Measurements from ENCODE around the gene GALNT7. TPM values are rescaled to one million over a fixed set of nuclear protein-coding genes. Genes with fewer than 3 reads are reported as not detected.

The GALNT7 gene
- total RNA-seq, result 15.2 and 19.3 TPM in 2 replicates

GRCh38 chr4:173168396-173169177 is at the start of gene GALNT7:
Gene GALNT7, plus strand, starts transcription at chr4:173168811. Its CDS starts 25 bp downstream, at chr4:173168836.

DNA sequence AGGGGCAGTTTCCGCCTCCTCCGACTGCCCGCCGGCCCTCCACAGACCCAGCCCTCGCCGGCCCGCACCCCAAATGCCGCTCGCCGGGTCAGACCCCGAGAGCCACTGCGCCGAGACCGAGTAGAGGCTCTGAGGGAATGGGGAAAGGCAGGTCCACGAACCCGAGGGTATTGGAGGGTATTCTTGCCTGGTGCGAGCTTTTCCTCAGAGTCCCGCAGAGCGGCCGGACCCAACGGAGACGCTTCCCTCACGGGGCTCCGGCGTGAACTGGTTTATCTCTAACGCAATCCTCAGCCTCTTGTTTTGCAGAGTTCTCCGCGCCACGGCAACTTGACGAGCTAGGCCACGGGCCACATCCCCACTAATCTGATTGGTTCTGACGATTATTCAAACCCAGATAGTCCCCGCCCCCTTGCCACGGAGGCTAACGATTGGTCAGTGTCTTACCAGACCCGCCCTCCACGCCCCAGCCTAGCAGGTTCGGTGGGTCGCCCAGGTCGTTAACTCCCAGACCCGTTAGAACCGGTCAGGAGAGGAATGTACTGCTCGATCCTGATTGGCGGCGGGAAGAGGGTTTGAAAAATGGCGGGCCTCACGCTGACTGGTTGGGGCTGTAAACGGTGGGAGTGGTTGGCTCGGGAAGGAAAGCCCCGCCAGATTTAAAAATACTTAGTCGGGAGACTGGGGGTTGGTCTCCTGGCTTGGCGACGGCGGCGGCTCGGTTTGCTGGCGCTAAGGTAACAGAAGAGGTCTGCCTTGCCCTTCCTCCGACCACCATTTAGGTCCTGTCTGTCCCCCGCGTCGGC is 165.7 kb downstream of the GALNT7 start, which contains the start of gene HMGB2:
Gene HMGB2 (minus strand): TSS at position 274 of the 806 bp plus-strand sequence. CDS start 709 bp downstream, outside the sequence.

GRCh38 chr4:173370477-173371291 is 202.1 kb downstream of the GALNT7 start, which contains the start of gene SAP30:
Gene SAP30, plus strand, starts transcription at chr4:173370954. Its CDS starts 229 bp downstream, at chr4:173371183.

Other genes starting within 250 kb of the GALNT7 start
- 188 and 273 TPM in 2 replicates for gene HMGB2, start 165.5 kb downstream of the GALNT7 start, total RNA-seq
- 29.0 and 44.9 TPM in 2 replicates for gene SAP30, start 202.1 kb downstream of the GALNT7 start, total RNA-seq
- under 0.01 TPM in 1 of 2 replicates, not detected in the other for gene SCRG1, start 230.3 kb downstream of the GALNT7 start, total RNA-seq

Data from bronchus fibroblast of lung (primary cell).